Liver (tissue), 9 donors: ENCODE data around the gene MICALL1. TPM values are rescaled to one million over a fixed set of nuclear protein-coding genes. Genes with fewer than 3 reads are reported as not detected.

Experiments
- DNase-seq: peaks from one replicate; pipeline ENCODE4 v3.0.0-alpha.2; 2017; ENCODE audit warnings: low spot score
- H3K27ac ChIP-seq, 2 donors: one replicate each; pipeline ENCODE4 v1.7.0; 2013; ENCODE audit warnings: inconsistent platforms in 2 of 2, low read length in 2 of 2, control low read depth in 1 of 2, low read depth in 1 of 2, mild to moderate bottlenecking in 1 of 2
- H3K27me3 ChIP-seq, 4 donors: one replicate each; pipeline versions ENCODE4 v1.6.1 to v1.7.0; 2013; ENCODE audit warnings: low read length in 3 of 4, inconsistent platforms in 1 of 4, mild to moderate bottlenecking in 1 of 4, moderate library complexity in 1 of 4; ENCODE audit not compliant: control insufficient read depth in 4 of 4, insufficient read depth in 4 of 4
- H3K36me3 ChIP-seq, 4 donors: one replicate each; pipeline versions ENCODE4 v1.6.1 to v1.7.0; 2013; ENCODE audit warnings: low read length in 3 of 4, mild to moderate bottlenecking in 3 of 4, low read depth in 1 of 4, moderate library complexity in 1 of 4; ENCODE audit not compliant: control insufficient read depth in 4 of 4, insufficient read depth in 3 of 4
- H3K4me1 ChIP-seq, 4 donors: one replicate each; pipeline versions ENCODE4 v1.6.1 to v1.7.0; 2013; ENCODE audit warnings: low read length in 3 of 4, mild to moderate bottlenecking in 3 of 4, moderate library complexity in 1 of 4; ENCODE audit not compliant: control insufficient read depth in 4 of 4, insufficient read depth in 4 of 4
- H3K4me3 ChIP-seq, 3 donors: one replicate each; pipeline versions ENCODE4 v1.6.1 to v1.7.0; 2013; ENCODE audit warnings: low read length in 3 of 3, control low read depth in 1 of 3, low read depth in 1 of 3, mild to moderate bottlenecking in 1 of 3
- H3K9ac ChIP-seq, 2 donors: one replicate each; pipeline ENCODE4 v1.7.0; 2013; ENCODE audit warnings: low read length in 2 of 2, mild to moderate bottlenecking in 2 of 2, moderate library complexity in 2 of 2, control low read depth in 1 of 2, low read depth in 1 of 2
- H3K9me3 ChIP-seq, 4 donors: one replicate each; pipeline versions ENCODE4 v1.6.1 to v1.7.0; 2013; ENCODE audit warnings: low read length in 3 of 4; ENCODE audit not compliant: control insufficient read depth in 4 of 4
- ATF3 ChIP-seq: IDR thresholded peaks from 2 replicates; pipeline ENCODE4 v1.6.1; 2016; ENCODE audit warnings: antibody characterized with exemption
- CTCF ChIP-seq: fragments of 150-350 bp; IDR thresholded peaks from 2 replicates; pipeline ENCODE4 v1.5.1; 2017; ENCODE audit warnings: improper control_type of control experiment, low read depth, low read length; ENCODE audit not compliant: missing input control
- EGR1 ChIP-seq, 2 donors: IDR thresholded peaks; 2 replicates each; pipeline ENCODE4 v1.6.1; 2016 to 2018; ENCODE audit warnings: antibody characterized with exemption in 2 of 2, low read depth in 2 of 2
- FOXA1 ChIP-seq: IDR thresholded peaks from 2 replicates; pipeline ENCODE4 v1.6.1; 2016; ENCODE audit warnings: antibody characterized with exemption
- FOXA2 ChIP-seq: IDR thresholded peaks from 2 replicates; pipeline ENCODE4 v1.6.1; 2016; ENCODE audit warnings: antibody characterized with exemption
- GABPA ChIP-seq, 2 donors: IDR thresholded peaks in 1 of 2; conservative IDR thresholded peaks in 1 of 2; 2 replicates each; pipeline ENCODE4 v1.6.1; 2016; ENCODE audit warnings: antibody characterized with exemption in 2 of 2, mild to moderate bottlenecking in 1 of 2, moderate library complexity in 1 of 2
- HNF4A ChIP-seq, 2 donors: conservative IDR thresholded peaks; 2 replicates each; pipeline ENCODE4 v1.6.1; 2016; ENCODE audit warnings: antibody characterized with exemption in 2 of 2, mild to moderate bottlenecking in 2 of 2
- HNF4G ChIP-seq: IDR thresholded peaks from 2 replicates; pipeline ENCODE4 v1.6.1; 2016; ENCODE audit warnings: antibody characterized with exemption
- JUND ChIP-seq, 2 donors: IDR thresholded peaks; 2 replicates each; pipeline ENCODE4 v1.6.1; 2016; ENCODE audit warnings: antibody characterized with exemption in 2 of 2
- MAX ChIP-seq: IDR thresholded peaks from 2 replicates; pipeline ENCODE4 v1.6.1; 2016; ENCODE audit warnings: antibody characterized with exemption
- NR2F2 ChIP-seq: IDR thresholded peaks from 2 replicates; pipeline ENCODE4 v1.6.1; 2016; ENCODE audit warnings: antibody characterized with exemption
- RAD21 ChIP-seq, 2 donors: IDR thresholded peaks; 2 replicates each; pipeline ENCODE4 v1.6.1; 2016; ENCODE audit warnings: antibody characterized with exemption in 2 of 2, mild to moderate bottlenecking in 2 of 2
- REST ChIP-seq: IDR thresholded peaks from 2 replicates; pipeline ENCODE4 v1.6.1; 2016; ENCODE audit warnings: antibody characterized with exemption, mild to moderate bottlenecking
- RXRA ChIP-seq, 2 donors: IDR thresholded peaks; 2 replicates each; pipeline ENCODE4 v1.6.1; 2017 to 2018; ENCODE audit warnings: antibody characterized with exemption in 2 of 2, mild to moderate bottlenecking in 1 of 2
- SP1 ChIP-seq: IDR thresholded peaks from 2 replicates; pipeline ENCODE4 v1.6.1; 2018; ENCODE audit warnings: antibody characterized with exemption, mild to moderate bottlenecking
- TAF1 ChIP-seq: conservative IDR thresholded peaks from 2 replicates; pipeline ENCODE4 v1.6.1; 2016; ENCODE audit warnings: antibody characterized with exemption, mild to moderate bottlenecking
- YY1 ChIP-seq: IDR thresholded peaks from 2 replicates; pipeline ENCODE4 v1.6.1; 2016; ENCODE audit warnings: antibody characterized with exemption, mild to moderate bottlenecking
- ZBTB33 ChIP-seq: IDR thresholded peaks from 2 replicates; pipeline ENCODE4 v1.6.1; 2016; ENCODE audit warnings: antibody characterized with exemption
- WGBS: extraction: QIAGEN DNeasy Blood & Tissue Kit; methylation state at CpG from one replicate; pipeline ENCODE4 v1.1.7; 2013; 5-methylcytosine and 5-hydroxymethylcytosine counted together
- polyA plus RNA-seq, 2 donors: library from polyadenylated mRNA; stranded (reverse) in 1 of 2; unstranded in 1 of 2; fragments of 200-250 nt in 1 of 2; fragments of >200 nt in 1 of 2; fragmentation: Nextera tagmentation in 1 of 2; extraction: Ambion mirVana in 1 of 2; gene quantifications; one replicate each; pipeline versions ENCODE4 v1.2.1 to v1.2.3, GENCODE V29; 2013 to 2015
- total RNA-seq, 2 donors: library from RNA; depleted of rRNA; stranded (reverse); fragments of >200 nt; gene quantifications; one replicate each; pipeline ENCODE4 v1.2.3, GENCODE V29; 2014
- donor health status: healthy.
- donor health status: healthy.
- donor health status: healthy.
- donor health status: healthy.
- donor health status: healthy.

The MICALL1 gene
- total and polyA plus RNA-seq, 4 donors = 2.0 to 9.3 (median 4.1) TPM

- Histone ChIP-seq H3K9ac (no peak overlapping the region), H3K4me1 (peaks cover 6 to 17% (median 10%) of the 10 kb centered on the region in 4 donors), H3K36me3 (peaks cover 0 to 16% (median 2%) of the 10 kb centered on the region in 4 donors), H3K27me3 (no peaks in the 10 kb centered on the region), H3K9me3 (no peaks in the 10 kb centered on the region), H3K27ac (peak overlapping the region; percentile 16 to 66), H3K4me3 (no peak overlapping the region)
- peak; percentile 86 for DNase-seq
- peak; percentile 49 for TF ChIP-seq SP1
- no peak for TF ChIP-seq ATF3
- no peak for TF ChIP-seq ZBTB33
- TF ChIP-seq REST = no peak
- TF ChIP-seq TAF1 = no peak
- no peak for TF ChIP-seq HNF4G
- TF ChIP-seq FOXA2 = no peak
- peak in 1 of 2 donors; percentile 31 for TF ChIP-seq HNF4A (conservative IDR thresholded peaks at IDR 0.05)
- no peak for TF ChIP-seq FOXA1
- peak; percentile 97 for TF ChIP-seq CTCF
- peak; percentile 85 to 94 for TF ChIP-seq RAD21 (IDR thresholded peaks at IDR 0.05)
- peak; percentile 82 to 89 for TF ChIP-seq JUND (IDR thresholded peaks at IDR 0.05)
- TF ChIP-seq YY1 = no peak
- peak; percentile 92 for TF ChIP-seq NR2F2
- TF ChIP-seq EGR1 (IDR thresholded peaks at IDR 0.05; ENCODE audit: low read depth in 2 of 2) = no peak
- TF ChIP-seq GABPA (IDR thresholded peaks at IDR 0.05 in 1 of 2, conservative IDR thresholded peaks at IDR 0.05 in 1 of 2) = no peak
- TF ChIP-seq MAX = no peak
- TF ChIP-seq RXRA (IDR thresholded peaks at IDR 0.05) = peak in 1 of 2 donors; percentile 20
- 8% methylated on average over 13 of the region's 13 CpGs for WGBS
Observed at GRCh38 chr22:37933711-37934376, 27.7 kb downstream of the MICALL1 start.
